ENCODE results near the gene GSDMA.
A peak's percentile ranks its signal among the peaks of the same experiment; 100 is the strongest.
"Not testable (repeated sequence)": the region's sequence is repeated elsewhere in the genome, so short reads cannot be mapped to it uniquely, and the experiment has no call there.

Gene GSDMA

DNA sequence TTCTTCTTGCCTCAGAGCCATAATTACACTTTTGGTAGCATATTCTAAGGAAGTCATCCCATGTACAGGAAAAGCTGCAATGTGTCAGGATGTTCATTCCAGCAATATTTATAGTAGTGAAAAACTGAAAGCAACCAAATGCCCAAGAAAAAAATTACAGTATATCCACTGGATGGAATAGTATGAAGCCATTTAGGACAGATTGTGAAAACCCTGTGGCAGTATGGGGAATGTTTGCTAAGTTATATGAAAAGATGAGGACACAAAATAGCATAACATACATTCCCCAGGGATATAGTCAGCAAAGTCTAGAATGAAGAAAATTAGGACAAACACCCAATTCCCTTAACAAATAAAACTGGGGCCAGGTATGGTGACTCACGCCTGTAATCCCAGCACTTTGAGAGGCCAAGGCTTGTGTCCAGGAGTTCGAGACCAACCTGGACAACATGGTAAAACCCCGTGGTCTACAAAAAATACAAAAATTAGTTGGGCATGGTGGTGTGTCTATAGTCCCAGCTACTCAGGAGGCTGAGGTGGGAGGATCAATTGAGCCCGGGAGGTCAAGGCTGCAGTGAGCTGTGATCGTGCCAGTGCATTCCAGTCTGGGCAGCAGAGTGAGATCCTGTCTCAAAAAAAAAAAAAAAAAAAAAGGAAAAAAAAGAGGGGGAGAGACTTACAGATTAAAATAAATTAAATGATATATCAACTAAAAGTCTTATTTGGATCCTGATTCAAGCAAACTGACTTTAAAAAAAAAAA is 33.0 kb upstream of the GSDMA start:
- DNase-seq: no peak

- DNase-seq: no peak
Measured at GRCh38 chr17:39933912-39934311, 28.9 kb upstream of the GSDMA start.

DNA sequence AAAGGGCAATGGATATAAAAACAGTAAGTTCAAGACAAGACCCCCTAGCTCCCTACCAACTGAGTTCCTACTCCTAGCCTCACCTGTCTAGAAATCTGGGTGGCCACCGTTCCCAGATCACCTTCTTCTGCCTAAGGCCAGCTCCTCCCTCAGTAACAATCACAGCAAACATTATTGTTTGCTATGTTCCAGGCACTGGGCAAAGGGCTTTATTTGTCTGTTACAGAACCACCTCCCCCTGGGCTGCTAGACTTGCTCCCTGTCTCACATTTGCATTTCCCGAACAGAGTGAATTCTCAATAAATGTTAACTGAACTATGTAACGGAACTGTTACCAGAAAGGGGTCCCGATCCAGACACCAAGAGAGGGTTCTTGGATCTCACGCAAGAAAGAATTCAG is 28.5 kb upstream of the GSDMA start:
- DNase-seq: no peak

- DNase-seq: no peak
Measured at GRCh38 chr17:39935909-39936308, 26.9 kb upstream of the GSDMA start.

GRCh38 chr17:39937447-39937846 is 25.4 kb upstream of the GSDMA start:
- no peak for DNase-seq

DNA sequence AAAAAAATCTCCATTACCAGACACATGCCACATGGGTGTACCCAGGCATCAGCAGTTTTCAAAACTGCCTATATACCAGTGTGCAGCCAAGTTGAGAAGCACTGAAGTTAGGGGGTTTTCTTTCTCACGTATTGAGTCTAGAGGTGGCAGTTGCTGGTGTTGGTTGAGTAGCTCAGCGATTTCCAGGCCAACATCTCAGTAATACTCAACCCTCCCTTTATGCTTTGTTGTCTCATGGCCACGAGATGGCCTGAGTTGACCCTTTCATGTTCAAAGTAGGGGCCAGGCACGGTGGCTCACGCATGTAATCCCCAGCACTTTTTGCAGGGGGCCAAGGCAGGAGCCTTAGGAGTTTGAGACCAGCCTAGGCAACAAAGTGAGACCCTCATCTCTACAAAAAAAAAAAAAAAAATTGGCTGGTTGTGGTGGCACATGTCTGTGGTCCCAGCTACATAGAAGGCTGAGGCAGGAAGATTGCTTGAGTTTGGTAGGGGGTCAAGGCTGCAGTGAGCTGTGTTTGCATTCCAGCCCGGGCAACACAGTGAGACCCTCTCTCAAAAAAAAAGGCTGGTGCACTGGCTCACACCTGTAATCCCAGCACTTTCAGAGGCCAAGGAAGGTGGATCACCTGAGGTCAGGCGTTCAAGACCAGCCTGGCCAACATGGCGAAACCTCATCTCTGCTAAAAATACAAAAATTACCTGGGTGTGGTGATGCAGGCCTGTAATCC is 24.5 kb upstream of the GSDMA start:
- DNase-seq: no peak

GRCh38 chr17:39939106-39939505 is 23.7 kb upstream of the GSDMA start:
- no peak for DNase-seq

- no peak for DNase-seq
Measured at GRCh38 chr17:39939588-39940419, 23.0 kb upstream of the GSDMA start.

- peak; percentile 18 for DNase-seq
Measured at GRCh38 chr17:39943702-39944392, 19.0 kb upstream of the GSDMA start.

GRCh38 chr17:39944393-39944711 is 18.5 kb upstream of the GSDMA start:
- DNase-seq: no peak

- no peak for DNase-seq
Measured at GRCh38 chr17:39946551-39947330, 16.1 kb upstream of the GSDMA start.

- not testable (repeated sequence) for DNase-seq
Measured at GRCh38 chr17:39948489-39948828, 14.3 kb upstream of the GSDMA start.

DNA sequence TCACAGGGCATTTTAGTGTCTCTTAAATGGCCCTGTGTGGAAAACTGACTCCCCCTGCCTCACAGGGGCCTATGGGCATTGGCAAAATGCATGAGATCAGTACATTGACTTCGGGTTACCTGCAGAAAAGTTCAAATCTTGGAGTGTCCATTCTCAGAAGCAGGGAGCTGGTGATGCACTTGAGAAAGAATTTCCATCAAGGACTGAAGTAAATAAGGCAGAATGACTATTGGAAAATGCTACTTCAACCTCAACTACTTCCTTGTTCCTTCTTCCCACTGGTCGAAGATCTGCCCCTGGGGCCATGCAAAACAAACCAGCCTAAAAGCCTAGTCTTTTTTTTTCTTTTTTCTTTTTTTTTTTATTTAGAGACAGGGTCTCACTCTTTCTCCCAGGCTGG is 13.8 kb upstream of the GSDMA start:
- no peak for DNase-seq

DNA sequence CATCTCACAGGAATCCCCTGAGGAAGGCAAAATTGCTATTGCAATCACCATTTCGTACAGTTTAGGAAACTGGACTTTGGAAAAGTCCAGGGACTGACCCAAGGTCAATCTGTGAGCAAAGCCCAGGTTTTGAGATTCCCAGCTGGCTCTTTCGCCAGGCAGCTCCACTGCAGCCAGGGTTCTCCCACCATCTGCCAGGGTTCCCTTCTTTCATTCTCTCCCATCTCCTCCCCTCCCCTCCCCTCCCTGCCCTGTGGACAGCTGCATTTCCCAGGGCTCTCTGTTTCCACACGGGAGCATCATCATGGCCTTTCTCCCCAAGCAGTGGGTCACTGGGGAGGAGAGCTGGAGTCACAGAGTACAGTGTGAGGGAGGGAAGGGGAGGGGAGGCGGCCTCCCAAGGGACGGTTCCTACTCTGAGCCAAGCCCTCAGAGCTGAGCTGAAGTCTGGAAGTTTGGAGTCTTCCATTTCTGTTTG is 11.9 kb upstream of the GSDMA start:
- DNase-seq: no peak

- DNase-seq: no peak
Measured at GRCh38 chr17:39951924-39952679, 10.7 kb upstream of the GSDMA start.

GRCh38 chr17:39952680-39953470 is 9.9 kb upstream of the GSDMA start:
- peak; percentile 62 for DNase-seq

DNA sequence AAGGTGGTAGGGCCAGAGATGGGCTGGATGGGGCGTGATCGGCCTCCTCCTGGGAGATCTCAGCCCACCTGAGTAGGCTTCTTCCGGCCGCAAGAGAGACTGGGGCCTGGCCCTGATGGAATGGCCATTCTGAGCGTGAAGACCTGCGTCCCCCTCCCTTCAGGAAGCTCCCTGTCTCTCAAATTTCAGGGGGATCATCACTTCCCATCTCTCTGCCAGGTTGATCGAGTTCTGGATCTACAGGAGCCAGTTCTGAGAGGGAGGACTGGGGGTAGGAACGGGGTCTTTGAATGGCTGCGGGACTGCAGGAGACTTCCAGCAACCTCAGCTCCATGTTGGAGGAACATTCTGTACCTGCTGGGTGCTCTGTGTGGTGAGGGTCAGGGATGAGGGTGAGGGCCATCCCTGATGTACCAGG is 9.3 kb upstream of the GSDMA start:
- no peak for DNase-seq

DNA sequence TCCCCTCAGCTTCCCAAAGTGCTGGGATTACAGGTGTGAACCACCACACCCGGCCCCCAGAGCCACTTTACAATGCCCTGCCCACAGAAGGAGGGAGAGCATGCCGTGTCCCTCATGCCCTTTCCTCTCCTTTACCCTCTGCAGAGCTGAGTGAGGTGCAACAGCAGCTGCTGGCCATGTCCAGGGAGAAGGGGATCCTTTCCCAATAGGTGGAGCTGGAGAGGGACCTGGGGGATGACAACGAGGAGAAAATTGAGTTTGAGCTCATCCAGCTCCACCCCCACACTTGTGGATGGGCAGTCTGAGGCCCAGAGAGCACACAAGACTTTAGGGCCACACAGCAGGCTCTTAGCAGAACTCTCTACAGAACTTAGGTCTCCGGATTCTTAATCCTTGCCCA is 7.9 kb upstream of the GSDMA start:
- DNase-seq: no peak

DNA sequence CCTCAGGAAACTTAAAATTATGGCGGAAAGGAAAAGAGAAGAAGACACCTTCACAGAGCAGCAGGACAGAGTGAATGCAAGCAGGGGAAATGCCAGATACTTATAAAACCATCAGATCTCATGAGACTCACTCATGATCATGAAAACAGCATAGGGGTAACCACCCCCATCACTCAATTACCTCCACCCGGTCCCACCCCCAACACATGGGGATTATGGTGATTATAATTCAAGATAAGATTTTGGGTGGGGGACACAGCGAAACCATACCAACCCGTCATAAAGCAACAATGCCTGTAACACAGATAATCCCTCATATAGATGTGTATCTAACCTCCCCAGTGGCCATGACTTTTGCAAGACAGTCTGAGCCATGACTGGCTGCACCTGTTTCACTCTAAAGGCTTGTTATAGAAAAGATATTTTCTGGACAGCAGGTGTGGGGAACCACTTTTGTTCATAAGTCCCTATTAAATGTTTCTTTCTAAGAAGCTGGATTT is 7.0 kb upstream of the GSDMA start:
- DNase-seq: no peak

- DNase-seq: no peak
Measured at GRCh38 chr17:39960524-39961041, 2.2 kb upstream of the GSDMA start.
